GM21447 (cell line): ENCODE data around the gene CLP1.
A peak's percentile ranks its signal among the peaks of the same experiment; 100 is the strongest.
"Not testable (repeated sequence)": the region's sequence is repeated elsewhere in the genome, so short reads cannot be mapped to it uniquely, and the experiment has no call there.

ENCODE experiments used
- ATAC-seq: cut with Tn5 transposase; IDR thresholded peaks from one replicate; pipeline ENCODE4 v1.9.1; 2021; ENCODE audit not compliant: unreplicated experiment

CLP1 gene

DNA sequence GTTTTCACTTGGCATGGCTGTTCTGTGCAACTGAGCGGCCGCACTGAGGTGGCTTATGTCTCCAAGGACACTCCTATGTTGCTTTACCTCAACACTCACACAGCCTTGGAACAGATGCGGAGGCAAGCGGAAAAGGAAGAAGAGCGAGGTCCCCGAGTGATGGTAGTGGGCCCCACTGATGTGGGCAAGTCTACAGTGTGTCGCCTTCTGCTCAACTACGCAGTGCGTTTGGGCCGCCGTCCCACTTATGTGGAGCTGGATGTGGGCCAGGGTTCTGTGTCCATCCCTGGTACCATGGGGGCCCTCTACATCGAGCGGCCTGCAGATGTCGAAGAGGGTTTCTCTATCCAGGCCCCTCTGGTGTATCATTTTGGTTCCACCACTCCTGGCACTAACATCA, 2.1 kb downstream of the CLP1 start:
- no peak for ATAC-seq

- no peak for ATAC-seq
Measured at GRCh38 chr11:57662893-57663292, 5.3 kb downstream of the CLP1 start.

DNA sequence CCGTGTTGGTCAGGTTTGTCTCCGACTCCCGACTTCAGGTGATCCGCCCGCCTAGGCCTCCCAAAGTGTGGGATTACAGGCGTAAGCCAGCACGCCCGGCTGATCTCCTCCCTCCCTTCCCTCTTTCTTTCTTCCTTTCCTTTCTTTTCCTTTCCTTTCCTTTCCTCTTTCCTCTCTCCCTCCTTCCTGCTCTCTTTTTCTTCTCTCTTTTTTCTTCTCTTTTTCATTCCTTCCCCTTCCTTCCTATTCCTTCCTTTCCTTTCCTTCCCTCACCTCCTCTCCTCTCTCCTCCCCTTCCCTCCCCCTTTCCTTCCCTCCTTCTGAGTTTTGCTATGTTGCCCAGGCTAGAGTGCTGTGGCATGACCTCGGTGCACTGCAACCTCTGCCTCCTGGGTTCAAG, 6.4 kb downstream of the CLP1 start:
- ATAC-seq: no peak

GRCh38 chr11:57667117-57667735, 9.7 kb downstream of the CLP1 start:
- peak; percentile 63 for ATAC-seq

DNA sequence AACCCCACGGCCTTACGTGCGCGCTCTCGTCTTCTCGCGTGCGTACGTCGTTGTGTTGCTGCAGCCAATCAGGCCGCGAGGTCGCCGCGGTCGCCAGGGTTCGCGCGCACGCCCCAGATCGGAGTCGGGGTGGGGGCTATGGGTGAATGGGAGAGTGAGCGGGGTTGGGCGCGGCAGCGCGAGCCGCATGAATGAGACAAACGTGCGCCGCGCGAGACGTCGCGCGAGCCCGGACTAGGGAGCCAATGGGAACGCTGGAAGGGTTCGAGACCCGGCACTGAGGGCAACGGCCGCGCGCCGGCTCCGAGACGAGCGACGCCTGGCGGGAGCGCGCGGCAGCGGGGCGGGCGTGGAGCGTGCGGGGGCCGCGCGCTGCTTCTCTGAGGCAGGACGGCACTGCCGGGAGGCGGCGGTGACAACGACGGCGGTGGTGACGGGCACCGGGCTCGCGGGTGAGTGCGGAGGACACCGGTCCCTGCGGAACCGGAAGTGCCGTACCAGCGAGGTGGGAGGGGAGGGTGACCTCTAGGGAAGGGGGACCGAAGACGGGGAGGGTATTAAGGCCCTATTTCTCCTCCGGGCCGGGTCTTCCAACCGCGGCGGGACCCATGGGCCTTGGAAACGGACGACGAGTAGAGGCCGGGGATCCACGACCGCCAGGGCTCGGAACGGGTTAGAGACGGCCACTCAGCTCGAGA, 10.3 kb downstream of the CLP1 start, which contains the start of gene ZDHHC5:
Gene ZDHHC5 (plus strand): TSS at position 379 of the 698 bp plus-strand sequence. CDS start 4,977 bp downstream, outside the sequence.
- ATAC-seq: peak; percentile 77

DNA sequence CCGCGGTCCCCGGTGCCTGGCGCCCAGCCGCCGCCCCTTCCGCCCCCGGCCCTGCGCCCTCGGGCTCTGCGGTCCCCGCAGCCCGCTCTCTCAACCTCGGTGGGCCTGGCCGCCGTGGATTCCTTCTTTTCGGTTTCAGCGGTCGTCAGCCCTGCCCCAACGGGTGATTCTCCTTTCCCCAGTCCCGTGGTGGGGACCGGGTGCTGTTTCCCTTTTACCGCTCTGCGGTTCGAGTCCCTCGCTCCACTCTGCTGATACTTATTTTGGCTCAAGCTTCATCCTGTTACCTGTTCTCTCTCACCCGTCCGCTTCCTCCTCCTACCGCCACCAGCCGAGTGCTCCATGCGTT, 10.8 kb downstream of the CLP1 start:
- peak; percentile 9 for ATAC-seq

DNA sequence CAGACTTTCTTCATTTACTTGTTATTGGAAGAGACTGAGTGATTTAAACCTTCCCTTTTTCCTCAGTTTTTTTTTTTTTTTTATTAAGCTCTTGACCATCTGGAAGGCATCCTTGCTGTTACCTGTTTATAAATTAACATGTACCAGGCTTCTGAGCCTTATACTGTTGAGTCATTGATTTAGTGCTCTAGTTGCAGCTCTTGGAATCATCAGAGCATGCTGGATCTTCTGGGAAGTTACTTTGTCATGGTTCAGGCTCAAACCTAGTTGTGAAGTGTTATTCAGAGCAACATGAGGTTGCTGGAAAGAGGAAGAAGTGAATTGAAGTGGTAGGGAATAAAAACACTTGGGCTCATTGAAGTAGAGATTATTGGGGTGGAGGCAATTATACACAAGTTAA, 16.7 kb downstream of the CLP1 start:
- no peak for ATAC-seq

DNA sequence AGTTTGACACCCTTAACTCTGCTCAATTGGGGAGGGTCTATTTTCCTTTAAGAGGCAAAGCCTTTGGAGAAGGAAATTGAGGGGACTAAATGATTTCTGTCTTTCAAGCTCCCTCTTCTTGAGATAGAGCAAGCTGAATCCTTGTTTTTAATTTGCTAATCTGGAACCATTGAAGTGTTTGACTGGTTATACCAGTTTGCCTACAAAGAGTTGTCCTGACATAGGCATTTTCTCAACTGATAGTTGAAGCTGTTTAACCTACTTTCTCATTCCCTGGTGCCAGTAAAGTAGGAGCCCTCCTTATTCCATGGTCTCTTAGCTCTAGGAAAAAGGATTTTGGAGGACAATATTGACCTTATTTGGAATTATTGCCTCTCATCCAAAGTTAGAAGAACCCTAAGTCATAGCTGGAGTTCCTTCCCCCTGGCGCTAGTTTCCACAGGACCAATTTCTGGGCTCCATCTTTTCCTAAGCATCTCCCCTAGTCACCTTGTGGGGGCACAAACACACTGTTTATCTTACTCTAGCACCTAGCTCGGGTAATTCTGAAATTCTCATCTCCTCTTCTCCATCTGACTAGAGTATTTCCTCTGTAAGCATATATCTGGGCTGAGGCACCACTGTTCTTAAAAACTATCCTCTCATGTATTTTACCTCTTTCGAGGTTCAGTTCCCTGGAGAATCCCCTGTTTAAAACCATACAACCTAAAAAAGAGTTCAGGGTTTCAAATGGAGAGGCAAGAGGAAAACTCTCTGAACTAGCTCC, 17.8 kb downstream of the CLP1 start:
- no peak for ATAC-seq

GRCh38 chr11:57679396-57679795, 21.8 kb downstream of the CLP1 start:
- no peak for ATAC-seq

GRCh38 chr11:57680552-57680874, 23.0 kb downstream of the CLP1 start:
- ATAC-seq: no peak

DNA sequence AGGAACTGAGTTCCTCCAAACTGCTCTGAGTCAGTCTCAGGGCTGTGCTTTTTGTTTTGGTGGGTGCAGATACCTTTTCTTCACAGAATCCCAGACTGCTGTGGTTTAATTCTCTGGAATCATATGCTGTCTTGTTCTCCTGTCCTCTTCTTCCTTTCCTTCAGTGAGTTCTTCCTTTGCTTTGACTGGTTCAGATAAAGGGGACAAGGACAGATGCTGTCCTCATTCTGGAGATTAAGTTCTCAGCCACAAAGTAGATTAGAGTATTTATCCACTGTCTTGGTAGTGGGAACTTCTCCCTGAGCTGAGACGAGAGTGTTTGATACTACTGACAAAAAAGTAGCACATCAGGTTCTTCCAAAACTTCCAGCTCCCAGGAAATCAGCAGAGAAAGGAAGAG, 23.6 kb downstream of the CLP1 start:
- no peak for ATAC-seq

GRCh38 chr11:57690474-57690873, 32.9 kb downstream of the CLP1 start:
- not testable (repeated sequence) for ATAC-seq

GRCh38 chr11:57698843-57699365, 41.3 kb downstream of the CLP1 start:
- no peak for ATAC-seq

DNA sequence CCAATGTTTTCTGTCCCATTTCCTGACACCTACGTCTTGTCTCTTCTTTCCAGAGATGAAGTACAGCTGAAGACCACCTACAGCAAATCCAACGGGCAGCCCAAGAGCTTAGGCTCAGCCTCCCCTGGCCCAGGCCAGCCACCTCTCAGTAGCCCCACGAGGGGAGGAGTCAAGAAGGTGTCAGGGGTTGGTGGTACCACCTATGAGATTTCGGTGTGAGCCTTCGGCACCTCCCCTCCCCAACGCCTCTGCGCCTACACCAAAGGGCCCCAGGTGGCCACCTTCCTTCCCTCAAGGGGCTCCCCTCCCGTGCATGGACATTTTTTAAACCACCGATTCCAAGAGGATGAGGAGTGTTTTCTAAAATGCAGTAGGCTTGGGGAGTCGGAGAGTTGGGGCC, 42.3 kb downstream of the CLP1 start:
- ATAC-seq: no peak

- no peak for ATAC-seq
Measured at GRCh38 chr11:57700425-57700824, 42.9 kb downstream of the CLP1 start.

DNA sequence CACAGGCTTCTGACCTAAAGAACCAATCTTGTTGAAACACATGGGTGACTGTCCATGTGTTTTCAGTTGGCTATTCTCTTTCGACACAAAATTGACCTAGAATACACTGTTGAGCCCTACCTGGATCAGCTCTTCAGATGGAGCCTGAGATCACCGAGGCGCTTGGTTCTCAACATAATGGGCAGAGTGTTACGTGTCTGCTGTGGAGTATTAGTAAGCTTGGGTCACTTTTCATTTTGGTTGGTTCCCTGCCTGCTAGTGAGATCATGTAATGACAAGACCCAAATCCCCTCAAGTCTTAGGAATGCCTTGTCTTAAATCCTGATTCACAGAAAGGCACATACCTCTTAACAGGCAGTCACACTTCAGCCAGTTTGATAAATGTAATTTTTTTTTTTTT, 45.8 kb downstream of the CLP1 start:
- no peak for ATAC-seq

DNA sequence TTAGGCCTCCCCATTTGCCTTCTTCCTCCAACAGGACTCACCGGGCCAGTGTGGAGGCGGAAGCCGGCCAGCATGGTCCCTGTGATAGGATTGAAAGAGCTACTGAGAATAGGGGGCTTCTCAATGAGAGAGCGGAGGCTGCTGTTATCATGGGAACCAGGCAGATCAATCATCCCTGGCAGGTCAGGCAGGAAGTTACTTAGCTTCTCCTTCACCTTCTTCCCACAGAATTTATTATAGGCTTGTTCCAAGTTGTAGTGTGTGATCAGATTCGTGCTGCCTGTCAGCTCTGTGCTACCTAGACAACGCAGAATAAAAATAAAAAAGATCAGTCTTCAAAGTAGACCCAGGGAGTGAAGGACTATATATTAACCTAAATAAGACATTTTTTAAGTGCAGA, 47.4 kb downstream of the CLP1 start:
- no peak for ATAC-seq

DNA sequence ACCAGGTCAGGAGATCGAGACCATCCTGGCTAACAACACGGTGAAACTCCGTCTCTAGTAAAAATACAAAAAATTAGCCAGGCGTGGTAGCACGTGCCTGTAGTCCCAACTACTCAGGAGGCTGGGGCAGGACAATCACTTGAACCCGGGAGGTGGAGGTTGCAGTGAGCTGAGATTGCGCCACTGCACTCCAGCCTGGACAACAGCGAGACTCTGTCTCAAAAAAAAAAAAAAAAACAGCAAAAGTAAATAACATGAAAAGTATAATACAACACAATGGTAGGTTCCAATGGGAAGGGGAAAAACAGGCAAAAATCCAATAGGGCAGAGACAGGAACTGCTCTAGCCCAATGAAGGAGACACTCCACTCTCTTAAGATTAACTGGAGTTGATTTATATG, 47.9 kb downstream of the CLP1 start:
- not testable (repeated sequence) for ATAC-seq

DNA sequence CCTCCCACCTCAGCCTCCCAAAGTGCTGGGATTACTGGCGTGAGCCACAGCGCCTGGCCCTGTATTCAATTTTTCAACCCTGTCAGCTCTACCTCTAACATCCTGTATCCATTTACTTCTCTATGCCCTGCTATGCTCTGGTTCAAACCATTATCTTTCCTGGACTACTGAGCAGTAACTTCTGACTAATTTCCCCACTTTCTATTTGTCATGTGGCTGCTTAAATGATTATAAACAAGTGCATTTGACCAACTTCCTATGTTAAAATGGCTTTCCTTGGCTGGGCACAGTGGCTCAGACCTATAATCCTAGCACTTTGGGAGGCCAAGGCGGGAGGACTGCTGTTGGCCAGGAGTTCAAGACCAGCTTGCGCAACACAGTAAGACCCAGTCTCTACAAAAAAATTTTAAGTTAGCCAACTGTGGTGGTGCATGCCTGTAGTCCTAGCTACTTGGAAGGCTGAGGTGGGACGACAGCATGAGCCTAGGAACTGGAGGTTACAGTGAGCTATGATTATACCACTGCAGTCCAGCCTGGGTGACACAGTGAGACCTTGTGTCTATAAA, 52.3 kb downstream of the CLP1 start:
- no peak for ATAC-seq
